CD4-positive, alpha-beta T cell treated with Interleukin-10 for 1 hour (primary cell): Measurements from ENCODE around the gene ADAM22.

Experiments
- DNase-seq: peaks from one replicate; pipeline ENCODE4 v3.0.0-alpha.2; 2020

The ADAM22 gene

GRCh38 chr7:88223265-88223664 lies 289.2 kb downstream of the ADAM22 start:
- no peak for DNase-seq

GRCh38 chr7:88224601-88225275 lies 290.7 kb downstream of the ADAM22 start:
- no peak for DNase-seq

DNA sequence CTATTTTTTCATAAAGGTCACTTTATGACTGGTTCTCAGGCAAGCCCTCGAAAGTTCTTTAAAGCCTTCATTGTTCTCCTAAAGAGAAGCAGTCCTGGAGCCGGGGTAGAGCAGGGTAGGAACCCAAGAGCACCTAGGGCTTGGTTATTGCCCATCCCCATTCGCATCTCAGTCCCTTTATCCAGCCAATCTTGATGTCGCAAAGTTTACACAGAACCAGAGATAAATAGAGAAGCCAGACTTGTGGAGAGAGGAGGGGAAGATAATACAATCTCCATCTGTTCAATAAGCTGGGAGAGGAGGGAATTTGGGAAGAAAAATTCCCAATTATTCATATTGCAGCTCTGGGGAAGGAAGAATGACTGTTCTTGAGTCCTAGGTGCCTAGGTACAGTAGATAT lies 292.1 kb downstream of the ADAM22 start:
- DNase-seq, result no peak

DNA sequence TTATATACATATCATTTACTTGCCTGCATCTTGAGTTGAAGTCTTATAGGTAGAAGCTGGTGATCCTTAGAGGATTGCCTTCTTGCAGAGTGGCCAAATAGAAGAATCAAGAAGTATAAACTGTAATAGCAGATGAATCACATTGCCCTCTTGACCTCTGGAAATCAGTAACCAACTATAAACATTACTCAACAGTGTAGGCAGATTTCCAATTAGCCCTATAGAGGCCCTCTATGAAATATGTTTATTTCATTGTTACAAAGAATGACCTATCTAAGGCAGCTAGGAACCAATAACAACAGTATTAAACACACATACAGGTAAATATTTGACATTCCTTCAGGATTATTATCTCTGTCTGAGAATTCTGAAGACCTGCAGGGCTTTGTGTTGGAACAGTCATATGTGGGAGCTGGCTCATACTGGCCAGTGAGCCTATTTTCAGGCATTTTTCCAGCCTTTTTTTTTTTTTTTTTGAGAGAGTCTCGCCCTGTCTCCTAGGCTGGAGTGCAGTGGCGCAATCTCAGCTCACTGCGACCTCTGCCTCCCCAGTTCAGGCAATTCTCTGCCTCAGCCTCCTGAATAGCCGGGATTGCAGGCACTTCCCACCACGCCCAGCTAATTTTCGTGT lies 292.9 kb downstream of the ADAM22 start:
- DNase-seq, result no peak

GRCh38 chr7:88229302-88229995 lies 295.4 kb downstream of the ADAM22 start:
- no peak for DNase-seq

DNA sequence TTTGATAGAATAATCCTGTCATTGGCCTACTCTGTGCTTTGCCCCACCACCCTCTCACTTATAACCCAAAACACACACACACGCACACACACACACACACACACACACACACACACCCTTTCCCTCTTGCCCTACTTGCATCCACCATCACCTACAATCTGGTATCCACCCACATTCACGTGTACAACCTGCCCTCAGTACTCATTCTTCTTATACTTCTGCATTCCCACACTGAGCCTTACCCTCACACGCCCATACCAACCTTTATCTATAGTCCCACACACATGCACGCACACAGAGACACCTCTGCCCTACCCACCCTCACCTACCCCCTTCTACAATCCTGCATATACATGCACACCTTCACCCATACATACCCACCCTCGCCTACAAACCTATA lies 296.6 kb downstream of the ADAM22 start:
- no peak for DNase-seq

DNA sequence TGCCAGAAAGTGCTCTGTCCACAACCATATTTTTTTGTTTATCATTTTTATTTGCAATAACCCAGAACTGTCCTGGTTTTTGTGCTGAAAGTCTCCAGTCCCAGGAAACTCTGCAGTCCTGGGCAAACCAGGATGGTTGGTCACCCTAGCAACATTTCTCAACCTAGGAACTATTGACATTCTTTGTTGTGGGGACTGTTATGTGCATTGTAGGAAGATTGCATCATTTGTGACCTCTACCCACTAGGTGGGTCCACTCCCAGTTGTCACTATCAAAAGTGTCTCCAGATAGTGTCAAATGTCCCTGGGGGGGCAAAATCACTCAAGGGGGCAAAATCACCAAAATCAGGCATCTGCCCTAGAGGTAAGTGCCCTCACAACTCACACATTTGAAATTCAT lies 299.8 kb downstream of the ADAM22 start:
- DNase-seq, result no peak

DNA sequence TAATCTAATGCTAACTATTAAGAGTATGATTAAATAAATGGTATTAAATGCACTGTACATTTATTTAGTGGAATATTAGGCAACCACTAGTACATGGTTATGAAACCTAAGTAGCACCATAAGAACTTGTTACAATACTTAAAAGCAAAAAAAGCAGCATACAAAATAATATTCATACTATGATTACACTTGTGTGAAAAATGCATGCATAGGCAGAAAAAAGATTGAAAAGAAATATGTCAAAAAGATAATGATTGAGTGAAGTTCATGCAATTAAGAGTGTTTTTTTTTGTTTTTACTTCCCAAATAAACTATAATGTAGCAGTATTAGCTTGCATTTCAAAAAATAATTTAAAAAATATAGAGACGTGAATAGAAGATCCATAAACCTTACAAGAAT lies 305.8 kb downstream of the ADAM22 start:
- DNase-seq, result no peak

DNA sequence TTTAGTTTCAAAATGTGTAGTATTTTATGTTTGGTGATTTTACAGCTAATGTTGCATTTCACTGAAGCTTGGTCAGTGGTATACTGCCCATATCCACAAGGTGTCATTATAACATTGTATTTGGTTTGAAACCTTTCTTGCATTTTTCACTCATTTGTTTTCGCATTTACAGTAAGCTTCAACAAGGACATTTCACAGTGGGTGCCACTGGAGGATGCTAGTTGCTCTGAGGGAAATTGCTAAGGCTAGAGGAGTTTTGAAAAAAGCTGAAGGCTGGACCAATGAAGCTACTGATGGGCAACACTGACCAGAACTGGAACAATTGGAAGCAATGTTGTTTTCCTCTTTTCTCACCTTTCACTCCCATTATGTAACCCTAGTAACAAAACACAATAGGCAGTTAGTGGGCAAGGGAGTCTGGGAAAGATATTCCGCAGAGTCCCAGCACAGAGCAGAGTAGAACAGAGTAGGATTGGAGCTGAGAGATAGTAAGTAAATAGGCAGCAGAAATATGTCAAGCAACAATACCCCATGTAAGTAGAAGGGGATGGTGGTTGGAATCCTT lies 309.4 kb downstream of the ADAM22 start:
- DNase-seq, result peak; percentile 12

DNA sequence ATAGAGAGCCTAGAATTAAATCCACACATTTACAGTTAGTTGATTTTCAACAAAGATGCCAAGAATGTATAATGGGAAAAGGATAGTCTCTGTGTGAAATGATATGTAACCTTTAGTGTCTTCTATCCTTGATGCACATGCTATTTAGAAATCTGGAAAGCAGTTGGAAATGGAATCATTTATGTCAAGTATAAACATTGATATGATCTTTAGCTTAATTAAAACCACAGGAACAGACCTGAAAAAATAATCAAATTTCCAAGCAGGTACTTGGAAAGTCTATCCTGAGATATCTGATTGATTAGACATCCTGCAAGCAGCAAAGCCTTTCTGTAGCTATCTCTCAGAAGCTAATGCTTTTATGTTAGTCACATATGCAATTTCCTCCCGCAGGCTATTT lies 310.2 kb downstream of the ADAM22 start:
- DNase-seq, result no peak
